Left ventricle myocardium superior (tissue), 1 donor: Measurements from ENCODE around the gene CCNB1IP1. TPM values are rescaled to one million over a fixed set of nuclear protein-coding genes. Genes with fewer than 3 reads are reported as not detected.
A peak's percentile ranks its signal among the peaks of the same experiment; 100 is the strongest.
"Not testable (repeated sequence)": the region's sequence is repeated elsewhere in the genome, so short reads cannot be mapped to it uniquely, and the experiment has no call there.

Experiments
- ATAC-seq: fragments of 200-7000 bp; cut with Tn5 transposase; one replicate; pipeline ENCODE4 v1.9.1; 2020; ENCODE audit warnings: mild to moderate bottlenecking, moderate library complexity
- DNase-seq: peaks from one replicate; pipeline ENCODE4 v3.0.0-alpha.2; 2020
- intact Hi-C: fragments of 100-400 bp; cut with micrococcal nuclease; formaldehyde crosslinking; loops from one replicate; pipeline ENCODE4 v1.11.0; 2022
- long read RNA-seq: library from polyadenylated mRNA; unstranded; transcript quantifications from one replicate; pipeline ENCODE4 v2.0.0, GENCODE V29; 2021
- total RNA-seq: library from RNA; stranded (reverse); fragmentation: NEBNext Ultra II Directional; extraction: Animal tissue kit (Norgen Biotek cat#: 25700); gene quantifications from one replicate; pipeline ENCODE4 v1.2.1, GENCODE V29; 2021
- donor health status: DM: no; HTN: yes; CAD: no; lungs with severe emphysema.

CCNB1IP1 gene, protein sequence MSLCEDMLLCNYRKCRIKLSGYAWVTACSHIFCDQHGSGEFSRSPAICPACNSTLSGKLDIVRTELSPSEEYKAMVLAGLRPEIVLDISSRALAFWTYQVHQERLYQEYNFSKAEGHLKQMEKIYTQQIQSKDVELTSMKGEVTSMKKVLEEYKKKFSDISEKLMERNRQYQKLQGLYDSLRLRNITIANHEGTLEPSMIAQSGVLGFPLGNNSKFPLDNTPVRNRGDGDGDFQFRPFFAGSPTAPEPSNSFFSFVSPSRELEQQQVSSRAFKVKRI
- total RNA-seq = 43.9 TPM
- long read RNA-seq, transcript CCNB1IP1-202 (7 exons, 1,479 nt) = major isoform, 18 of 72 reads
- long read RNA-seq, partial matches to known transcripts = 47 of 72 reads
- long read RNA-seq, other reads (novel, unspliced or antisense) = 4 of 72 reads

DNA sequence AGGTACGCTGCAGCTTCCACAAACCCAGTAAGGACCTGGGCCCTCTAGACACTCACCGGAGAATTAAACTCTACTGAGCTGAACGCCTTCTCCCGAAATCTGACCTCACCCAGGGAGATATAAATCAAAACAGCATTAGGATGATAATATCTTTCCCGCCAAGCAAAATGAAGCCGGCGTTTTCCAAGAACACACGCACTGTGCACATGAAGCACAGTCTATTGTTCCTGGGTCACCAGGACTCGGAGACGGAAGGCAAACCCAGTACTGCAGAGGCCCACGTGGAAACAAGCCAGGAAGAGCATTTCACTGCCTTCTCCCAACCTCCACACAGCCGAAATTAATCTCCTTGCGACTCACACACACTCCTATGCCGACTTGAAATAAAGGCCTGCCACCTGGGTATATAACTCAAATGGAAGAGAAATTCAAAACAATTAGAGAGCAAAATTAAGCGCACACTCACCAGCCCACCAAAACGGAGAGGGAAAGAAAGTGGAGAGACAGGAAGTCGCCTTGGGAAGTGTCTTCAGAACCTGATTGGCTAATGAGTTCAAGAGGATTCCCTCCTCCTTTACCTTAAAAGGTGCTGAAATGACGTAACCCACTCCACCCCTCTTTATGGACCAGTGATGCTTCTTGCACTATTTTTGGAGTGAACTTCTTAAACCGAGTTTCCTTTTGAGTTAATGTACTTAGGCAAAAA, at the start of gene CCNB1IP1:
TSS of gene CCNB1IP1 (minus strand) at position 492 of the 706 bp plus-strand sequence. CDS start 16,756 bp downstream, outside the sequence.
- ATAC-seq (peak; percentile 100), DNase-seq (peak; percentile 40)
- intact Hi-C loops = no loop called here

DNA sequence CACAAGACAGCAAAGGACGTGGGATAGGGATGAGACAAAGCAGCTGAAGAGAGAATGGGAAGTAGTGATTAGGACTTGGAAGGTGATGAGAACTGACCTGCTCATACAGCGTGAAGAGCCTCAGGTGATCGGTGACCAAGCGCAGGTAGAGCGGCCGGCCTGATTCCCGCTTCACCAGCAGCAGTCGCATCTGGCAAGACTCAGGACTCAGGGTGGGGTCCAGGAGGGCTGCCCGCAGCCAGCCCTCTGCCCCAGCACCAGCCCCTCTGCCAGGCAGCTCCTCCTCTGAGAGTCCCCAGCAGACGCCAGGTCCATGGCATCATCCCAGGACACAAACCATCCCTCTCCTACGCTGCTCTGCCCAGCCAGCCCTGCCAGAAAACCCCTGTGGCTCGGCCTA, 49.4 kb upstream of the CCNB1IP1 start:
- ATAC-seq = no peak
- no peak for DNase-seq
- intact Hi-C loops = no loop called here

DNA sequence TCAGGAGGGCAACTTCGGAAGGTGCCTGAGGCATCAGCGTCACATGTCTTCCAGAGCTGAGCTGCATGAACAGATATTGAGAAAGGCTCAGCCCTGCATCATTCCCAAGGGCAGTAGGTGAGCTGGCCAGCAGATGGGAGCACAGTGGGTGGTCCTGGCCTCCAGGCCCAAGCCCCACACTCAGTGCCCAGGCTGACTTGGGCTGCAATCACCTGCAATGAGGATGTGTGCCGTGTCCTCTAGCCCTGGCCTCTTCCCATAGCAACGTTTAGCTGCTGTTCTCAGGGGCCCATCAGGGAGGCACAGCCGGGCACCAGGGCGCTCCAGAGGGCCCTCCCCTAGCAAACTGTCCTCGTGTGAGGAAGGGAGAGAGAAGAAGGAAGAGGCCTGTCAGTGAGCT, 48.3 kb upstream of the CCNB1IP1 start:
- no peak for ATAC-seq
- intact Hi-C loops = no loop called here
- DNase-seq = no peak

DNA sequence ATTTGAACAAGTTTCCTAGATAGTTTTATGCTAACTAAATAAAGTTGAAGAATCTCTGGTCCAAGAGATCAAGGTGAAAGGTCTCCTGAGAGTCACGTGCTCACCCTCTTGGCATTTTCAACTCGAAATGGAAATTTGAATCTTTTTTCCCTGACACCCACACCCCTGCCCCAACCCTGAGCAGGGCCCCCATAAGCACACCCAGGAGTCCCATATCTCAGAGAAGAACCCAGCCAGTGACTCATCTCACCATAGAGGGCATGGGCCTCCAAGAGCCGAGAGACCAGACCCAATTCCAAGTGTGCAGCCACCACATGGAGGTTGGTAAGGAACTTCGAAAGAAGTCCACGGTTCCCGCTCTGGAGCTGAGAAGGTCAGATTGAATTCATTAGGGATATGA, 47.6 kb upstream of the CCNB1IP1 start:
- no peak for ATAC-seq
- no peak for DNase-seq
- intact Hi-C loops = no loop called here

DNA sequence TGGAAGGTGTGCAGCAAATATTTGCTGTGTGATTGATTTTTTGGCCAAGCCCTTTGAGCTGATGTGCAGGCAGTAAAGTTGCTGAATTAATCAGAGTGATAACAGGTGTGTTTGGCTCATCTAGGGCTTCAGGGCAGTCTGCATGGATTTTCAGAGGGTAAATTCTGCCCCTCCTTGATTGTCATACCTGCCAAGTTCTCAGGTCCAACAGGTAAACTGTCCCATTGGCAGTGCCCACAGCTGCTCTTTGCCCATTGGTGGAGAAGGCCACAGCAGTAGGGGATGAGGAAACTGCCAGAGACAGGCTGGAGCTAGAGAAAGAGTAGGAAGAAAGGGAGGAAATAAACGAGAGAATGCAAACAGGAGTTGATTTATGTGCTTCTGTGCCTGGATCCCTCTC, 46.7 kb upstream of the CCNB1IP1 start:
- intact Hi-C loops = no loop called here
- DNase-seq (no peak), ATAC-seq (no peak)

DNA sequence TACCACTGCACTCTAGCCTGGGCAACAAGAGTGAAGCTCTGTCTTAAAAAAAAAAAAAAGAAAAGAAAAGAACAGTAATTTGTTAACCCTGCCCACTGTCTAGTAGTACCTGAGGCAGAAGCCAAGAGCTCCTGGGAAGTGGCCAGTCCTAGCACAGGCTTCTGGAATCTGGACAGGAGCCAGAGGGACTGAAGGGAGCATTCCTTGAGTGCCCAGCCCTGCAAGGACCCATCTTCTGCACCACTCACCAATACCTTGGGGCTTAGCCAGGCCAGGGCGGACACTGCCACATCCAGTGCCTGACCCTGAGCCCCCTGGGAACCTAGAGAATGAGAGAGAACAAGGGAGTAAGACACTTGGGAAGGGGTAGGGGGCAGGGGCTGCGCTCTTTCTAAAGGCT, 44.1 kb upstream of the CCNB1IP1 start:
- intact Hi-C loops = no loop called here
- DNase-seq (no peak), ATAC-seq (peak; percentile 40)

DNA sequence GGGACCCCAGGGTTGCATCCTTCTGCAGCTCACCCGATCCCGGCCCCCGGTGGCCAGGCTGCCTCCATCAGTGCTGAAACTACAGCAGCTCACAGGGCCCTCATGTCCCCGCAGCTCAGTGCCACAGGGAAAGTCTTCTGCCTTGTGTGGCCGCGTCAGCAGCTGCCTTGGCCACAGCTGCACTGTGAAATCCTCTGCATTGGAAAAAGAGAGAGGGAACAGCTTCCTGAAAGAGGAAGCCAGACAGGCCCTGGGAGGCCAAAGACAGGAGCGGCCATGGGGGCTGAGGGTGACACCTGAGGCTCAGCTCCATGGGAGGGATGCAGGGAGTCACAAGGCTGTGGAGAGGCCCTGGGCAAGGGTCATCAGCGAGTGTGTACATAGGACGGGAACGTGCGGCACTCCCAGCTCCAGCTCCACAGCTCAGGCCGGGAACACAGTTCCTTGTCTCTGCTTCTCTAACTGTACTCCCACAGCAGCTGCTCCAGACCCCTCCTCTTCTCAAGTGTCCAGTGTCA, 43.1 kb upstream of the CCNB1IP1 start:
- ATAC-seq (no peak), DNase-seq (no peak)
- intact Hi-C loops = no loop called here

DNA sequence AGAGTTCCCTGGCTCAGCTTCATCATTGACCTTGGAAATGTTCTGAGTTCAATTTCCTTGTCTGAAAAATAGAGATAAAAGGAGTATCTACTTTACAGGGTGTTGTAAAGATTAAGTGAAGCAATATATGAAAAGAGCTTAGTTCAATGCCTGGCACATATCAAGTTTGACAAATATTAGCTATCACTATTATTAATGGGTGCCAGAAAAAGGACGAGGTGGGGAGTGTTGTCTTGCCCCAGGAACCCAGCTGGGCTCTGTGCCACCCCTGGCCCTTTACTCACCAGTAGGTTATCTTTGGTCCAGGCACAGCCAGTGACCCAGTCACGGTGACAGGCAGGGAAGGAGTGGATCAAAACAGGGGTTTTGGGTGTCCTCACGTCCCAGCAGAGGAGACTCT, 42.4 kb upstream of the CCNB1IP1 start:
- intact Hi-C loops = no loop called here
- ATAC-seq (no peak), DNase-seq (no peak)

DNA sequence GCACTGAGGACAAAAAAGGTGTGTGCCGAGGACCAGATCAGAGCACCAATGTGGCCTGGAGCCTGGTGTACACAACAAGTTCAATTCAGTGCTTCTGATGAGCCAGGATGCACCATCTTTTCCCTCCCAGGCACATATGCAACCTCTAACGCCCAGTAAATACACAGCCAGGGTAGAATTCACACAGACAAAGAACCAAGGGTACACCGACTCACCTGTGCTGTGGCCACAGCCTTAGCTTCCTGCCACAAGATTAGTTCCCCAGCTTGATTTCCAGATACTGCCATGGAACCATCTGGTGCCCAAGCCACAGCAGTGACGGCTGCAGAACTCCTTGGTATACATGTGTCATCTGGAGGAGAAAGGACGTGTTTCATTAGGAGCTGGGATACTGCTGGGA, 39.7 kb upstream of the CCNB1IP1 start:
- DNase-seq = no peak
- ATAC-seq = no peak
- intact Hi-C loops = no loop called here

DNA sequence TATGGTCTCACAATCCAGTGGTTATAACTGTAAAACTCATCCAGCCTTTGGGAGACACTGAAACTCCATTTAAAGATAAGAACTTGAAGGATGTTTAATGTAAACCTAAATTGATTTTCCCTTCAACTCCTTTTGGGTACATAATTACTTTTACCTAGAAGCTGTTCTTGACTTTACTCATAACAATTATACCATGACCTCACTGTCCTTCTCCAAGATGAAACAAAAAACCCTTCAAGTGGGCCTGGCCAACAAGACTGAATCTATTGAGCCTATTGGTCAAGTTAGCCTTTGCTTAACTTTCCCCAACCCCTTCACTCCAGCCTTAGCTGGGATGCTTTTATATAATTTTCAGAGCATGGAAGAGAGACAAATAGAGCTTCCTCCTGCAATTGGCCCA, 32.8 kb upstream of the CCNB1IP1 start:
- no peak for ATAC-seq
- DNase-seq = no peak
- intact Hi-C loops = no loop called here

DNA sequence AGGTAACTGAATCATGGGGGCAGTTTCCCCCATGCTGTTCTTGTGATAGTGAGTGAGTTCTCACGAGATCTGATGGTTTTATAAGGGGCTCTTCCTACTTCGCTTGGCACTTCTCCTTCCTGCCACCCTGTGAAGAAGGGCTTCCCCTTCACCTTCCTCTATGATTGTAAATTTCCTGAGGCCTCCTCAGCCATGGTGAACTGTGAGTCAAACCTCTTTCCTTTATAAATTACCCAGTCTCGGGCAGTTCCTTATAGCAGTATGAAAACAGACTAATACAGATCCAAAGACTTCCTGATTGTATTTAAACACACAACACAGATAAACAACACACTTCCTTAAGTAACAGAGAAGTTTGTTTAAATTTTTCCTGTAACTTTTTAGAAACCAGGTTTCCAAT, 25.4 kb upstream of the CCNB1IP1 start:
- ATAC-seq, intact Hi-C loops, DNase-seq: not testable (repeated sequence)

DNA sequence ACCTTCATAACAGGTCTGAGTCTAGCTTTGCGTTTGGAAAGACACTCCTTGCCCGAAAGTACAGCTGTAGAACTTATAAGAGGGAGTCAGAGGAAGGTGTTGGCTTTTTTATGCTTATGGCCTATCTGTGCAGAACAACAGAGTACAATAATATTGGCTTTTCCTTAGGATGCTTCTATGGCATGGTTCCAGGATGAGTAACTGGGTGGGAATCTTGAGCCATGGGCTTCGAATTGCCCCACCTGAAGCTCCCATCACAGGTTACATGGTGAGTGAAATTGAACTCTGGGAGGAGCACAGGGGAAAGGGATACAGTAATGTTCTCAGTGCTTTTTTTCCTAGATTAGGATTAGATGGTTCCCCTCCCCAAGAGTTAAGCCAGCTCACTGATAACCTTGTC, 23.3 kb upstream of the CCNB1IP1 start:
- intact Hi-C loops = no loop called here
- ATAC-seq = no peak
- DNase-seq = no peak

DNA sequence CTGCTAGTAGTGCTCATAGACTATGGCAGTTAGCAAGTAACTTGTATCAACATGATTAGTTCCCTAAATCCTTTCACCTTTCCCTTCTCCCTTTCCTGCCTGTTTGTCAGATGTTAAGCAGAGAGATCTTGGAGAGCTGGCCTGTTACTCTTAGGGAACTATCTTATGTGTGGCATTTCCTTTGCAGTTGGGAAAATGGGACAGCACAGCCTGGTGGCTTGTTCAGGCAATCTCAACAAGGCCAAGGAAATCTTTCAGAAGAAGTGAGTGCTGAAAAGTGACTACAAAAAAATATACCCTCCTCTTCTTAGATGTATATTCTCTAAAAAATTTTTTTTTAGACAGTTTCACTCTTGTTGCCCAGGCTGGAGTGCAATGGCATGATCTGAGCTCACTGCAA, 17.8 kb upstream of the CCNB1IP1 start:
- intact Hi-C loops = no loop called here
- ATAC-seq = no peak
- DNase-seq = no peak

DNA sequence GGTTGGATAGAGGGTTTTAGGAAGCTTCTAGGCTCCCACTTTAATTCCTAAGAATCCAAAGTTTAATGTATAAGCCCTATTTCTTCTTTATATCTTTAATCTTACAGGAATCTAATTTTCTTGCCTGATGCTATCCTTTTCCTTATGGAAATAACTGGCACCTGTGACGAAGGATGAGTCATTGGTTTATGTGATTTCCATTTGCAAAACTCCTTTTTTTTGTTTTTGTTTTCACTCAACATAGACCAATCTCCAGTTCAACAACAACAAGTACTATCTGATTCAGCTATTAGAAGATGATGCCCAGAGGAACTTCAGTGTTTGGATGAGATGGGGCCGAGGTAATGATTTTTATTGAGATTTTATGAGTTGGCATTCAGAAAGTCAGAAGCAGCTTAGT, 17.2 kb upstream of the CCNB1IP1 start:
- DNase-seq (no peak), ATAC-seq (no peak)
- intact Hi-C loops = no loop called here

DNA sequence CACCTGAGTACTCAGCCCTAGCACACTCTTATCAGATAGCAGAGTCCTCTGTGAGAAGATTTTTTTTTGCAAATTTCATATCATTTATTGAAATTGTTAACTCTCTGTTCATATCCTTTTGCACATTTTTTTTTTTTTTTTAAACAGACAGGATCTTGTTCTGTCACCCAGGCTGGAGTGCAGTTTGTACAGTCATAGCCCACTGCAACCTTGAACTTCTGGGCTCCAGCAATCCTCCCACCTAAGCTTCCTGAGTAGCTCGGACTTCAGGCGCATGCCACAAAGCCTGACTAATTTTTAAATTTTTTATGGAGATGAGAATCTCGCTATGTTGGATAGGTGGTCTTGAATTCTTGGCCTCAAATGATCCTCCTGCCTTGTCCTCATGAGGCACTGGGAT, 14.7 kb upstream of the CCNB1IP1 start:
- no peak for ATAC-seq
- DNase-seq = no peak
- intact Hi-C loops = no loop called here

DNA sequence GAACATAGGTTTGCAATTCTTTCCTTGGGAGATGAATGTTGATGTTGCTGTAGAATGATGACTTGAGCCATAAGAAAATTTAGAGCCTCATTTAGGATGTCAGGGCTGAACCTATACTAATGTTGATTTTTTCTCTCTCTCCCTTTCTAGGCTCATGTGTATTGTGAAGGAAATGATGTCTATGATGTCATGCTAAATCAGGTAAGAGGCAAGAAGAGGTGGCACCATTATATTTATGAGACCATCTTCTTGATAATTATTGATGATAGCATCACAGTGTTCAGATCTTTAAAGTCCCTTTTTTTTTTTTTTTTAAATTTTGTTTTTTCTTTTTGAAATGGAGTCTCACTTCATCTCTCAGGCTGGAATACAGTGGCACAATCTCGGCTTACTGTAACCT, 13.6 kb upstream of the CCNB1IP1 start:
- intact Hi-C loops = no loop called here
- ATAC-seq (no peak), DNase-seq (no peak)

DNA sequence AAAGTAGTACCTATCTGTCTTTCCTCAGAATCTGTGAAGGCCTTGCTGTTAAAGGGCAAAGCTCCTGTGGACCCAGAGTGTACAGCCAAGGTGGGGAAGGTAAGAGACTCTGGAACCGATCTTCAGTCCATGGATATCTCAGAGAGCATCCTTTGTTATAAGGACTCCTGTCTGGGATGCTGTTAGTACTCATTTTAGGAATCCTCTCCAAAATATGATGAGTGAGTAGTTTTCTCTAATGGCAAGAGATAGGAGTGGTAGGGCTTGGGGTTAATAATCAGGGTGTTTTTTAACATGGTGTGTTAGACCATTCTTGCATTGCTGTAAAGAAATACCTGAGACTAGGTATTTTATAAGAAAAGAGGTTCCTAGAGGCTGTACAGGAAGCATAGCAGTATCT, 12.3 kb upstream of the CCNB1IP1 start:
- DNase-seq (no peak), ATAC-seq (no peak)
- intact Hi-C loops = no loop called here

DNA sequence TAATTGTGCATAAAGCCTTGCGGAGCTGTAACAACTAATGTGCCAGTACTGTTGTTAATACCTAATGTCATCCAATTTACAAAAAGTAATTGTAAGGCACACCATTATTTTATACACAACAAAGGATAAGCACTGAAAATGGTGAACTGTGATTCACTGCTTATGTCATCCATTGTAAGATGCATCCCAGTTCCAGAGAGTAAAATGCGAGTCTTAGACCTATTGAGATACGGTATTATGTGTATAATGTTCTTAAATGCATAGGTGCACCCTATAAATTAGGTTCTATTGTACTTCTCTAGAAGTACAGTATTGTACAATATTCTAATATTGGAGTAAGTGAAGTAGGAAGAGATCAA, 10.8 kb upstream of the CCNB1IP1 start:
- intact Hi-C loops = no loop called here
- DNase-seq (no peak), ATAC-seq (no peak)

DNA sequence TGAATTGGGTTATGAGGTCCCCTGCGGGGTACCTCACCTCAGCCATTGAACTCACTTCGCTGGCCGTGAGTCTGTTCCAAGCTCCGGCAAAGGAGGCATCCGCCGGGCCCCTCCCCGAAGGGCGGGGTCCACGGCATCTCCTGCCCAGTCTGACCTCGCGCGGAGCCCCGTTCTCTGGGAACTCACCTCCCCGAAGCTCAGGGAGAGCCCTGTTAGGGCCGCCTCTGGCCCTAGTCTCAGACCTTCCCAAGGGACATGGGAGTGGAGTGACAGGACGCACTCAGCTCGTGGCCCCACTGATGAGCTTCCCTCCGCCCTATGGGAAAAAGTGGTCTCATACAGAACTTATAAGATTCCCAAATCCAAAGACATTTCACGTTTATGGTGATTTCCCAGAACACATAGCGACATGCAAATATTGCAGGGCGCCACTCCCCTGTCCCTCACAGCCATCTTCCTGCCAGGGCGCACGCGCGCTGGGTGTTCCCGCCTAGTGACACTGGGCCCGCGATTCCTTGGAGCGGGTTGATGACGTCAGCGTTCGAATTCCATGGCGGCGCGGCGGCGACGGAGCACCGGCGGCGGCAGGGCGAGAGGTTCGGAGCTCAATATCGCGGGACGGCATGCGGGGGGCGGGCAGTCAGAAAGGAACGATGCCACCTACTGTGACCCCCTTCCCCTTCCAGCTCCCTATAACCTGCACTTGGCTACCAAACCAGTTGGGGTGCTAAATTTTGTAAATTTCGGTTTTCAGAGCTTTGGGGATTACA, 10.2 kb upstream of the CCNB1IP1 start, which contains the start of gene PARP2:
TSS of gene PARP2 (plus strand) at position 544 of the 770 bp plus-strand sequence. CDS start at position 551, 7 bp downstream.
- intact Hi-C loops = no loop called here
- DNase-seq = peak; percentile 98
- ATAC-seq = peak; percentile 97

DNA sequence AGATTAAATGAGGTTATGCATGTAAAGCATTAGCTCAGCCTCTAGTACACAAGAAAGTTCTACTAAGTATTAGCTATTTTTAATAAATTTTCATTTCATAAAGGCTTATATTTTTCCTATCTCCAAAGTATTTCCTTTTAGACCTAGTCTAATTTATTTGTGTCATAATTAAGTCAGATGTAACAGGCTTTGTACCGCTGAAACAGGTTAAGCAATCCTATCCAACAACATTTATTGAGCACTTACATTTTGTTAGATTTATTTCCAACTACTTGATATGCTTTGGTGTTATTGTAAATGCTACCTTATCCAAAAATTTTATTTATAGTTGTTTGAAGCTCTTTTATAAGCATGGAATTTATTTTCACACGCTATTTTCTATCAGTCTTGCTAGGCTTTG, 8.6 kb upstream of the CCNB1IP1 start:
- intact Hi-C loops = no loop called here
- DNase-seq (no peak), ATAC-seq (no peak)
